ENCODE results near the gene LCNL1.

GRCh38 chr9:137007108-137007815 lies 24.5 kb downstream of the LCNL1 start:
- TF ChIP-seq CTCF (IDR thresholded peaks at IDR 0.05; ENCODE audit: insufficient read depth, low read depth, low read length) = no peak
- no peak for TF ChIP-seq EZH2 (IDR thresholded peaks at IDR 0.05; ENCODE audit: insufficient read depth, low read length)

All from astrocyte (in vitro differentiated cells and primary cell).